ENCODE measurements around the gene ABCC1.

The ABCC1 gene

GRCh38 chr16:15946257-15947044, 3.0 kb upstream of the ABCC1 start:
- H3K4me3 ChIP-seq (ENCODE audit: low read depth, low read length): no peak overlapping the region
- no peak for DNase-seq (ENCODE audit: low read depth)
- no peak for TF ChIP-seq CTCF (IDR thresholded peaks at IDR 0.05; ENCODE audit: insufficient read depth, low read depth, low read length, missing control alignments)

- DNase-seq (ENCODE audit: low read depth): no peak
- H3K4me3 ChIP-seq (ENCODE audit: low read depth, low read length): no peak overlapping the region
- TF ChIP-seq CTCF (IDR thresholded peaks at IDR 0.05; ENCODE audit: insufficient read depth, low read depth, low read length, missing control alignments): no peak
These were observed 1.4 kb upstream of the ABCC1 start for GRCh38 chr16:15947983-15948509.

- peak overlapping the region; percentile 68 for H3K4me3 ChIP-seq (ENCODE audit: low read depth, low read length)
- no peak for TF ChIP-seq CTCF (IDR thresholded peaks at IDR 0.05; ENCODE audit: insufficient read depth, low read depth, low read length, missing control alignments)
- DNase-seq (ENCODE audit: low read depth): peak; percentile 81
These were observed 745 bp upstream of the ABCC1 start for GRCh38 chr16:15948532-15949209.

- peak; percentile 61 for DNase-seq (ENCODE audit: low read depth)
- peak overlapping the region; percentile 91 for H3K4me3 ChIP-seq (ENCODE audit: low read depth, low read length)
- TF ChIP-seq CTCF (IDR thresholded peaks at IDR 0.05; ENCODE audit: insufficient read depth, low read depth, low read length, missing control alignments): no peak
These were observed 892 bp downstream of the ABCC1 start for GRCh38 chr16:15950161-15950854.

- peak overlapping the region; percentile 91 for H3K4me3 ChIP-seq (ENCODE audit: low read depth, low read length)
- DNase-seq (ENCODE audit: low read depth): no peak
- TF ChIP-seq CTCF (IDR thresholded peaks at IDR 0.05; ENCODE audit: insufficient read depth, low read depth, low read length, missing control alignments): no peak
These were observed 1.5 kb downstream of the ABCC1 start for GRCh38 chr16:15950869-15951268.

- TF ChIP-seq CTCF (IDR thresholded peaks at IDR 0.05; ENCODE audit: insufficient read depth, low read depth, low read length, missing control alignments): no peak
- DNase-seq (ENCODE audit: low read depth): no peak
- H3K4me3 ChIP-seq (ENCODE audit: low read depth, low read length): no peak overlapping the region
These were observed 2.4 kb downstream of the ABCC1 start for GRCh38 chr16:15951852-15952251.
